HG03108 (cell line): Measurements from ENCODE around the gene POTEF.
"Not testable (repeated sequence)": the region's sequence is repeated elsewhere in the genome, so short reads cannot be mapped to it uniquely, and the experiment has no call there.

Experiments used
- ATAC-seq: cut with Tn5 transposase; IDR thresholded peaks from one replicate; pipeline ENCODE4 v1.9.1; 2021; ENCODE audit warnings: moderate library complexity; ENCODE audit not compliant: unreplicated experiment

Gene POTEF

DNA sequence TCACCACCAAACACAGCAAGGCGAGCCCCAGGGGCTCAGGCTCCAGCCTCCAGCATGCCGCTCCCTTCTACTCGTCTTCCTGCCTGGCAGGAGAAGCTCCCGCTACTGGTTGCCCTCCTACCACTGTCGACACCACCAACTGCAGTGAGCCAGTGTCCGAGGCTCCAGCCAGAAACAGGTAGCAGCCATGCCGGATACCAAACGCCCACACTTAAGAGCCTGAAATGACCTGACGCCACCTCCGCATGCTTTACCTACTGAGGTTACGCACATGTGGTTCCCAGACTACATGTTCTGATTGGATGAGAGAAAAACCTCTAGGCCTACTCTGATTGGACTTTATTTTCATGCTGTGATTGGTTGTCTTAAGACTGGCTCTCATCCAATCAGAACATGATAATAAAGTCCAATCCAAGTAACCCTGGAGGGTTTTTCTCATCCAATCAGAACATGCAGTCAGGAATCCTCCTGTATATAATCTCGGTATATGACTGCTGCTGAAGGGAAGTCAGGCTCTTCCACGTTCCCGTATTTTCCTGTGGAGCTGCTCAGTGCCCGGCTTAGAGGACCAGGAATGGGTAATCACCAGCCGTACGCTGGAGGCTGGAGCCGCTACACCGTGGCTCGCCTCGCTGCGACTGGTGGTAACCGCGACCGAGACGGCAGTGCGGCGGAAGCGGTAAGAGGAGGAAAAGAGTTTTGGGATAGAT lies at the start of gene POTEF:
TSS of gene POTEF (minus strand) at position 103 of the 710 bp plus-strand sequence. CDS start 8,707 bp downstream, outside the sequence.
- not testable (repeated sequence) for ATAC-seq

GRCh38 chr2:130174866-130175265 lies 45.8 kb upstream of the POTEF start:
- peak; percentile 65 for ATAC-seq

GRCh38 chr2:130169896-130170295 lies 40.9 kb upstream of the POTEF start:
- no peak for ATAC-seq

DNA sequence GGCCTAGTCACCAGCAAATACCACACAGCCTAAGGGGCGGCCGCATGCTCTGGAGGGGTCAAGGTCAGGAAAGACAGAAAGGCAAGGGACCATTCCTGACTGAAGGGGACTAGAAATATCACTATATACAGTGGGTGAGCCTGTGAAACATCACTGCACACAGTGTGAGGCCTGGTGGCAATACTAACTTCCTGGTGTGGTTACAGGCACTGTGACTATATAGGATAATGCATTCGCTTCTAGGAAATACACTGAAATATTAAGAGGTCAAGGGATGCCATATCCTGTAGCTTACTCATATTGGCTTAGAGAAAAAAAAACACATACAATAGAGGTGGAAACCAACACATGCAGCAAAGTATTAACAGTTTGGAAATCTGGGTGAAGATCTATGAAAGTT lies 40.1 kb upstream of the POTEF start:
- ATAC-seq: not testable (repeated sequence)

- not testable (repeated sequence) for ATAC-seq
Measured at GRCh38 chr2:130166611-130167010, 37.6 kb upstream of the POTEF start.

DNA sequence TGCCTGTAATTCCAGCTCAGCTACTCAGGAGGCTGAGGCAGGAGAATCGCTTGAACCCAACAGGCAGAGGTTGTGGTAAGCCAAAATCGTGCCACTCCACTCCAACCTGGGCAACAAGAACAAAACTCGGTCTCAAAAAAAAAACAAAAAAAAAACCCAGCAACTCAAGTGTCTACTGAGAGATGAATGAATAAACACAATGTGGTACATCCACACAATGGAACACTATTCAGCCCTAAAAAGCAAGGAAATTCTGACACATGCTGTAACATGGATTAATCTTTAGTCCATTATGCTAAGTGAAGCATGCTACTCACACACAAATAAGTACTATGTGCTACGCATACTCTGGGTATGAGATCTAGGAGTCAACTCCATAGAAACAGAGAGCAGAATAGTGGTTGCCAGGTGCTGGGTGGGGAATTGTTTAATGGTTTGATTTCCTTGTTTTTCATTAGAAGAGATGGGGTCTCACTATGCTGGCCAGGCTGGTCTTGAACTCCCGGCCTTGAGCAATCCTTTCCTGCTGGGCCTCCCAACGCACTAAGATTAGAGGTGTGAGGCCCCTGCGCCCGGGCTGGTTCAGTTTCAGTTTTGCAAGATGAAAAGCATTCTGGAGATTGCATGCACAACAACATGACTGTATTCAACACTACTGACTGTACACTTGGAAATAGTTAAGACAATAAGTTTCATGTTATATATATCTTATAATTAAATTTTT lies 36.4 kb upstream of the POTEF start:
- no peak for ATAC-seq

GRCh38 chr2:130162968-130163367 lies 33.9 kb upstream of the POTEF start:
- no peak for ATAC-seq

DNA sequence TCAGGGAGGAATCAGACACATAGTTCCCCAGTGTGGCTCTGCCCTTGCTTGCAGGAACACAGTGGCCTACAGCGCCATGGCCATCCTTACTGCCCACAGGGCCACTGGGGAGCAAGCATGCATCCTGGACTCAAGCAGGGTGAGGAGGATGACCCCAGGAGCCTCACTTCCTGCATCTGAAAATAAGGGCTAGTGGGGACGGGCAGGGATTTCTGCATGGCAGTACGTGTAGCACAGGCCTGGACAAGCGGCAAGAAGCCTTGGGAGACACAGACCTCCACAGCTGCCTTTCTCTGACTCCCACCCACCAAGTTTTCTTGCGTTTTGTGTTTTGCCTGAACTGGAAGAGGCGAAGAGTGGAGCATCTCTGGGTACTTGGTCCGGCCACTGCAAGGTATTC lies 33.5 kb upstream of the POTEF start:
- not testable (repeated sequence) for ATAC-seq

GRCh38 chr2:130160838-130161705 lies 32.0 kb upstream of the POTEF start:
- not testable (repeated sequence) for ATAC-seq

DNA sequence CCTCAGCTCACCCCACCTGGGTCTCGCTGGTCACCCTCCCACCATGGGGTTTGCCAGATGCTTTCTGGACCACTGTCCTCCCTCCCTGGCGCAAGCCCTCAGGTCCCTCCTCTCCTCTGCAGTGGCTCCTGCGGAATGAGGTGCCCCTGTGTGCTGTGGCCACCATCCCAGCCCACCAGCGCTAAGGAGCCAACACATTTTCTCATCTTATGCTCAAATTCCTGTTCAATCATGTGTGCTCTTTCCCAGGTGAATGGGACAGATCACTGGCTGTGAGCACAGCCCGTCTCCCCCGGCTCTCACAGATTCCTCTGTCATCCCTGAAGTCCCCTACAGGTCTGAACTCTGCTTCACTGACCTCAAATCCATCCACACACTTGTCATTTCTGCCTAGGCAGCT lies 31.1 kb upstream of the POTEF start:
- no peak for ATAC-seq

- not testable (repeated sequence) for ATAC-seq
Measured at GRCh38 chr2:130159376-130159775, 30.4 kb upstream of the POTEF start.

GRCh38 chr2:130158631-130159030 lies 29.6 kb upstream of the POTEF start:
- no peak for ATAC-seq

DNA sequence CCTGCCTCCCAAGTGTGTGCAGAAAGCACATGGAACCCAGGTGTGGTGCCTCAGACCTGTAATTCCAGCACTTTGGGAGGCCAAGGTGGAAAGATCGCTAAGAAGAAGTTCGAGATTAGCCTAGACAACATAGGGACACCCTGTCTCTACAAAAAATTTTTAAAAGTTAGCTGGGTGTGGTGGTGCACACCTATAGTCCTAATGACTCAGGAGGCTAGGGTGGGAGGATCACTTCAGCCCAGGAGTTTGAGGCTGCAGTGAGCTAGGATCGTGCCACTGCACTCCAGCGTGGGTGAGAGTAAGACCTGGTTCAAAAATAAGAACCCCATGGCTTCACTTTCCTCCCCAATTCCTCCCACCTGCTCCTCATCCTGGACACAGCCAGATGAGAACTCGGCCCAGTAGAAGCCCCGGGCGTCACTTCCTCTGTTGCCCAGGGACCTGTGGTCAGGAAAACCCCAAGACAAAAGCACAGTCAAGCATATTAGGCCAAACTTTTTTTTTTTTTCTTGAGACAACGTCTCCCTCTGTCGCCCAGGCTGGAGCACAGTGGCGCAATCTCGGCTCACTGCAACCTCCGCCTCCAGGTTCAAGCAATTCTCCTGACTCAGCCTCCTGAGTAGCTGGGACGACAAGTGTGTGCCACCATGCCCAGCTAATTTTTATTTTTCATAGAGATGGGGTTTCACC lies 28.9 kb upstream of the POTEF start:
- ATAC-seq: peak; percentile 86

DNA sequence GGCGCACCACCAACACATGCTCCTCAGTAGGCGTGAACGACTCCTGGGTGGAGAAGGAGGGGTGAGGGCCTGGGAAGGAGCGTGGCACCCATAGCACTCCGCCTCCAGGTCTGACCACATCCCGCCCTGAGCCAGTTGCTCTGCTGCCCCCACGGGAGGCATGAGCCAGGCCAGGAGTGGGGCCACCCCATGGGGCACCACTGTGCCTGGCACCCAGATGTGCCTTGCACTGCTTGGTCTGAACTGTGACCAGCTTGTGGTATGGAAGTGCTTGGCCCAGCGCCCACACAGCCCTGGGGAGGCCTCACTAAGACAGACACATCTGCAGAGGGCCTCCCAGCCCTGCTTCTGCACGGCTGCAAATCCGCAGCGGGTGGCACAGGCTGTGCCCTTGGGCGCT lies 28.3 kb upstream of the POTEF start:
- peak; percentile 37 for ATAC-seq

DNA sequence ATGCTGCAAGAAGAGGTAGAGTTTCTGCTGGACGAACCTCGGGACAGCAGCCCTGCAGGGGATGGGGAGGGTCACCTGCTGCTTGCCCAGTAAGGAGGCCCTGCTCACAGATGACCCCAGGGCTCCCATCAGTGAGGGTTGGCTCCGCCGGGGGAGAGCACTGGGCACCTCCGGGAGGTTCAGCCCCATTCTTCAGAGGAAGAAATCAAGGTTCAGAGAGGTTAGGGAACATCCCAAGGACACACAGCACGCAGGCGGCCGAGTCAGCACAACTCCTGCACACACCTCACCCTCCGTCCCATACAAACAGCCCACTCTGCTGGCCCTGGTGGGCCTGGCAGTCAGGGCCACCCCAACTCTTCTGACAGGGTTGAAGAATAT lies 27.6 kb upstream of the POTEF start:
- ATAC-seq: no peak

DNA sequence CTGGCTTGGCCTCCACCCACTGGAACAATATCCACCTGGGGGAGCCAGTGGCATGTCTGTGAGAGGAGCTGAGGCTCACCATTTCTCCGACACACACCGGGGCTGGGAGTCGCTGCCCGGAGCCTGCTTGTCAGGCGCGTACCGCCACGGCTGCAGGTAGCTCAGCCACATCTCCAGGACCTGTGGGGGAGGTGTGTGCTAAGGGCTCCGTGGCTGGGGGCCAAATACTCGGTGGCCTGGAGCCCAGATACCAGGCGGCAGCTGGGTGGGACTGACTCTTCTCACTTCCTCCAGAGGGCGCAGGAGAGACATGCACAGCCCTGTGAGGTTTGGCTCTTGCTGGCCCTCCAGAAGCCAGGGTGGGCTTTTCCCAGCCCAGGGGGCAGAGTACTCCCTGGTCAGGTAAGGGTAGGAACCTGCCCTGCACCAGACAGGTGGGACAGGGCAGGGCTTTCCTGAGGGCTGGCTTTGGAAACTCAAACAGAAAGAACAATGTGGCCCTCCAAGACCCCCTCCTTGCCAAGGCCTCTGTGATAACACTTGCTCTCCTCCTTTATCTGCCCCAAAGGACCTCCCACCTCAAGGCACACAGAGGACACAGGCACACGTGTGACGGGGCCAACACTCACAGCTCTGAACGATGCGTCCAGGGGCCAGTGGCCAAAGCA lies 27.1 kb upstream of the POTEF start:
- ATAC-seq: not testable (repeated sequence)

DNA sequence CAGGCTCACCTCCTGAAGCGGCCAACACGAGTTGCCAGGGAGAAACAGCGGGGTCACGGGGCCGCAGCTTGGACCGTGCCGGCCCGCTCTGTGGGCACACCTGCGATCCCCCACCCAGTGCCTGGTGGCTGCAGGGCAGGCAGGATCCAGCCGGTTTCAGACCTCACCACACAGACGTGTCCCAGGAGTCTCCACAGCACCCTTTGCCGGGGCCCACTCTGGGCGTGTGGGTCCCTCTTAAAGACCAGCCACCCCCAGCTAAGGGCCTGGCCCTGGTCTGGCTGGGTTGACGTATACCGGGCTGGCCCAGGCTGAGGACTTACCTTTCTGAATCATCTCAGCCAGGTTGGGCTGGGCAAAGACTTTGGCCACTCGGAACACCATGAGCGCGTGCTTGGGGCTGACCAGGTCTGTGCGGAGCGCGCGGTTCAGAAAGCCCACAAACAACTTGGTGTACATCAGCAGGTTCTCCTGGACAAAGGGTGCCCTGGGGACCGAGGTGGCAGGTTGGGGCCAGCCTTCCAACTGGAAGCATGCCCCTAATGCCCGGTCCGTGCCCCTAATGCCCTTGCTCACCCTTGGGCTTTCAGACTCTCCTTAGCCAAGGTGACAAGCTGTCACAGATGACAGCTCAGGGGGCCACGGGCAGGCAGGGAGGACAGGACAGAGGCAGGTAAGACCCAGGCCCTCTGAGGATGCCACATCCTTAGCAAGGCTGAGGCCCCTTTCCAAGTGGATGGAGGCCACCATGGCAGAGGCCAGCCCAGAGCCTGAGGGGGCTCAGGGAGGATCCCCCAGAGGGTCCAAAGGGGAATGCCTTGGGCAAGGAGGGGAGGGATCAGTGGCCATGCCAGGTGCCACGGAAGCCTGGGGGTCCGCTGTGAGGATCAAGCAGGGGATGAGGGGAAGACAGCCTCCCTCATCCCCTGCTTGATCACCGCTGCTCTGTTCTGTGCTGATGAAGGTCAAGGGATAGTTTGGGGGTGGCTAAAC lies 26.0 kb upstream of the POTEF start:
- no peak for ATAC-seq

DNA sequence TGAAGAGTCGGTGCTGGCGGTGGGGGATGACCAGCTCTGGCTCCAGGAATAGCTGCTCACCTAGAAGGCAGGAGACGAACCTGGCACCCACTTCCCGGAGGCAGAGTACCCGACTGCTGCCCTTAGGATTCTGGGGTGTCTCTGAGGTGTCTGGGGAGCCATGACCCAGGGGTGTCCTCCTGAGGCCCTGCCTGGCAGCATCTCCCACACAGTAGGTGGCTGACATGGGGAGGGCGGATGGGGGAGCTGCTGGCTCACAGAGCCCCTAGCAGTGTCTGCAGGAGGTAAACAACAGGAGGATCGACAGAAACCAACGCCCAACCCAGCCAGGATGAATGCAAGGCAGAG lies 25.4 kb upstream of the POTEF start:
- ATAC-seq: not testable (repeated sequence)

GRCh38 chr2:130153721-130154422 lies 24.9 kb upstream of the POTEF start:
- ATAC-seq: not testable (repeated sequence)
